Left lung (tissue), 10 donors: ENCODE data around the gene CNOT10. TPM values are rescaled to one million over a fixed set of nuclear protein-coding genes. Genes with fewer than 3 reads are reported as not detected.
"Not testable (repeated sequence)": the region's sequence is repeated elsewhere in the genome, so short reads cannot be mapped to it uniquely, and the experiment has no call there.

Source experiments
- ATAC-seq: fragments of 200-7000 bp; cut with Tn5 transposase; one replicate; pipeline ENCODE4 v1.9.1; 2020; ENCODE audit warnings: moderate library complexity
- DNase-seq, 4 donors: peaks; one replicate each; pipeline ENCODE4 v3.0.0-alpha.2; 2013 to 2020
- H3K27ac ChIP-seq, 2 donors: fragments of 200-600 bp; sonication (generic) in 1 of 2; one replicate each; pipeline versions ENCODE4 v1.5.0 to v1.8.0; 2020 to 2021
- H3K27me3 ChIP-seq, 2 donors: fragments of 200-600 bp; sonication (generic) in 1 of 2; one replicate each; pipeline versions ENCODE4 v1.5.0 to v1.8.0; 2020 to 2021
- H3K36me3 ChIP-seq, 2 donors: fragments of 200-600 bp; sonication (generic) in 1 of 2; one replicate each; pipeline versions ENCODE4 v1.5.0 to v1.8.0; 2020 to 2021
- H3K4me1 ChIP-seq, 2 donors: fragments of 200-600 bp; one replicate each; pipeline ENCODE4 v1.8.0; 2021
- H3K4me3 ChIP-seq, 2 donors: fragments of 200-600 bp; sonication (generic) in 1 of 2; one replicate each; pipeline versions ENCODE4 v1.5.0 to v1.8.0; 2020 to 2021; ENCODE audit warnings: mild to moderate bottlenecking in 1 of 2
- H3K9me3 ChIP-seq, 2 donors: fragments of 200-600 bp; sonication (generic) in 1 of 2; one replicate each; pipeline versions ENCODE4 v1.5.0 to v1.8.0; 2020 to 2021
- intact Hi-C, 2 donors: fragments of 100-400 bp; cut with DNase I; formaldehyde crosslinking; loops; one replicate each; pipeline versions ENCODE4 v1.11.2 to v1.14.2; 2022
- polyA plus RNA-seq, 6 donors: library from polyadenylated mRNA; unstranded; fragments of 120-200 nt; gene quantifications; one replicate each; pipeline ENCODE4 v1.2.1, GENCODE V29; 2013; ENCODE audit not compliant: insufficient read length in 6 of 6
- total RNA-seq, 2 donors: library from RNA; stranded (reverse); fragmentation: NEBNext Ultra II Directional; extraction: Animal tissue kit (Norgen Biotek cat#: 25700); gene quantifications; one replicate each; pipeline ENCODE4 v1.2.1, GENCODE V29; 2021
- TF ChIP-seq, protein P1 (sequence below), 2 donors: fragments of 200-600 bp; sonication (generic) in 1 of 2; IDR thresholded peaks; one replicate each; pipeline versions ENCODE4 v1.5.0 to v1.8.0; 2021; ENCODE audit warnings: antibody characterized with exemption in 2 of 2
- donor health status: DM: no; HTN: yes; CAD: no.
- donor health status: DM: no; HTN: no; CAD: no.

Gene CNOT10
- total and polyA plus RNA-seq, 8 donors, result 27.8 to 61.8 (median 50.4) TPM

DNA sequence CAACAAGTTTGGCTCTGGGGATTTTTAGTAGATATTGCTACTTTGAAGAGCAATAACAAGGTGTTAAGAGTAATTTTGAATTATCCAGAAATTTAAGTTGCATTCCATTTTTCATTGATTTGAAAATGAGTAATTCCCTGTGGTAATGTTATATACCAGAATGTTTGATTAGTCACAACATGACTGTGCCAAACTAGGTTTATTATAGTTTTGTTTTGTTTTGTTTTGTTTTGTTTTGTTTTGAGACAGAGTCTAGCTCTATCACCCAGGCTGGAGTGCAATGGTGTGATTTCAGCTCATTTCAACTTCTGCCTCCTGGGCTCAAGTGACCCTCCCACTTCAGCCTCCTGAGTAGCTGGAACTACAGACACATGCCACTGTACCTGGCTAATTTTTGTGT lies 40.7 kb downstream of the CNOT10 start:
- TF ChIP-seq, protein P1, sequence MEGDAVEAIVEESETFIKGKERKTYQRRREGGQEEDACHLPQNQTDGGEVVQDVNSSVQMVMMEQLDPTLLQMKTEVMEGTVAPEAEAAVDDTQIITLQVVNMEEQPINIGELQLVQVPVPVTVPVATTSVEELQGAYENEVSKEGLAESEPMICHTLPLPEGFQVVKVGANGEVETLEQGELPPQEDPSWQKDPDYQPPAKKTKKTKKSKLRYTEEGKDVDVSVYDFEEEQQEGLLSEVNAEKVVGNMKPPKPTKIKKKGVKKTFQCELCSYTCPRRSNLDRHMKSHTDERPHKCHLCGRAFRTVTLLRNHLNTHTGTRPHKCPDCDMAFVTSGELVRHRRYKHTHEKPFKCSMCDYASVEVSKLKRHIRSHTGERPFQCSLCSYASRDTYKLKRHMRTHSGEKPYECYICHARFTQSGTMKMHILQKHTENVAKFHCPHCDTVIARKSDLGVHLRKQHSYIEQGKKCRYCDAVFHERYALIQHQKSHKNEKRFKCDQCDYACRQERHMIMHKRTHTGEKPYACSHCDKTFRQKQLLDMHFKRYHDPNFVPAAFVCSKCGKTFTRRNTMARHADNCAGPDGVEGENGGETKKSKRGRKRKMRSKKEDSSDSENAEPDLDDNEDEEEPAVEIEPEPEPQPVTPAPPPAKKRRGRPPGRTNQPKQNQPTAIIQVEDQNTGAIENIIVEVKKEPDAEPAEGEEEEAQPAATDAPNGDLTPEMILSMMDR (IDR thresholded peaks at IDR 0.05), result no peak
- ATAC-seq (no peak), DNase-seq (no peak)
- intact Hi-C loops, result no loop called here
- Histone ChIP-seq H3K9me3 (no peaks in the 10 kb centered on the region), H3K4me1 (no peaks in the 10 kb centered on the region), H3K27me3 (no peaks in the 10 kb centered on the region), H3K36me3 (peaks cover 0 to 76% of the 10 kb centered on the region in 2 donors), H3K4me3 (no peak overlapping the region), H3K27ac (no peak overlapping the region)

DNA sequence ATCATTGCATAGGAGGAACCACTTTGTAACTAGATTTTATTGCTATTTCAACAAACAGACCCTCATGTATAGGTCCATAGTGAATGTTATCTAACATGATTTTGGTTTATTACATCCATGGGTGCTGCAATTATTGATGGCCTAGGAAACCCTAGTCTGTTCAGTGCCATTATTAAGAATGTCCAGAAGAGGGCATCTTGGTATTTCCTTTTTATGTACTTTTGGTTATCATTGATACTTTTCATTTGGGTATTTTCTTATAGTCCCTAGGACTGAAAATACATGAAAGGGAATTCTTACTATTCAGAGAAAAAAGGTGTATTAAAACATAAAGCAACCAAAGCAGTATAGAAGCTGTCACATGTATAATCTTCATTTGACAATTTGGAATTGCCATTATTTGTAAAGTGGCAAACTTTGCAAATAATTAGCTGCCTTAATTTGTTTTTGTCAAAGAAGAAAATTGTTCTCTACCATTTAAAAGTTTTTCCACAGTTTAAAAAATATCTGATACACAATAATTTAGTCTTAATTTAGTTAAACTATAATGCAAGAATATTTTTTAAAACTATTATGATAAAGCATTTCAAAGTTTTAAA lies 48.7 kb downstream of the CNOT10 start:
- Histone ChIP-seq H3K4me3 (no peak overlapping the region), H3K27ac (no peak overlapping the region), H3K27me3 (no peaks in the 10 kb centered on the region), H3K36me3 (peaks cover 0 to 57% of the 10 kb centered on the region in 2 donors), H3K4me1 (no peaks in the 10 kb centered on the region), H3K9me3 (no peaks in the 10 kb centered on the region)
- TF ChIP-seq, protein P1 (IDR thresholded peaks at IDR 0.05), result peak; percentile 42 to 43
- DNase-seq, result peak in 2 of 4 donors; percentile 11 to 38
- intact Hi-C loops, result loop anchor here in 1 of 2 donors (10.0 kb wide), 1 partner anchor 201 kb away; no protein-coding TSS in a partner anchor
- peak; percentile 53 for ATAC-seq

DNA sequence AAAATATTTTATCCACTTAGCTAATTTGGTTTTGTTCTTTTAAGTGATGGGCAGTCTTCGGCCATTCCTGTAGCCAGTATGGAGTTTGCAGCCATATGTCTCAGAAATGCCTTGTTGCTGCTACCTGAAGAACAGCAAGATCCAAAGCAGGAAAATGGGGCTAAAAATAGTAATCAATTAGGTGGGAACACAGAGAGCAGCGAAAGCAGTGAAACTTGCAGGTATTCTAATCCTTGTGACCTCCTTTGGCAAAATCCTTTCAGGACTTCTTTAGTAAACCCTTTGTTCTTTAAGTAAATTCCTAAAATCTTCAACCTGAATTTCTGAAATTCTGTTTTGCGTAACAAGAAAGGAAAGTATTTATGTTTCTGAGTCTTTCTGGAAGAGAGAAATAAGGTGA lies 49.8 kb downstream of the CNOT10 start:
- Histone ChIP-seq H3K4me1 (no peaks in the 10 kb centered on the region), H3K27me3 (no peaks in the 10 kb centered on the region), H3K36me3 (peaks cover 0 to 59% of the 10 kb centered on the region in 2 donors), H3K27ac (no peak overlapping the region), H3K4me3 (no peak overlapping the region), H3K9me3 (no peaks in the 10 kb centered on the region)
- intact Hi-C loops, result loop anchor here in 1 of 2 donors (10.0 kb wide), 1 partner anchor 200 kb away; no protein-coding TSS in a partner anchor
- no peak for DNase-seq
- no peak for ATAC-seq
- TF ChIP-seq, protein P1 (IDR thresholded peaks at IDR 0.05), result no peak

DNA sequence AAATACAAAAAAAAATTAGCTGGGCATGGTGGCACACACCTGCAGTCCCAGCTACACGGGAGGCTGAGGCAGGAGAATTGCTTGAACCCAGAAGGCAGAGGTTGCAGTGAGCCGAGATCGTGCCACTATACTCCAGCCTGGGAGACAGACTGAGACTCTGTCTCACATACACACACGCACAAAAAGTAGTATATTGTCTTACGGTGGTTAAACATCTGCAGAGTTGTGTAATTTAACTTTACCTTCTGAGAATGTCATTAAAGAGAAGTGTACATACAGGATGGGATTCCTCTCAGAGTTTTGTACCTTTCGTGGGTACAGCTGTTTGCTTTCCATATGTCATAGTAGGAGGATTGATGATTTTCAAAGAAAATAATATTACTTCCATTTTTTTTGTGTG lies 58.5 kb downstream of the CNOT10 start:
- DNase-seq, result not testable (repeated sequence)

DNA sequence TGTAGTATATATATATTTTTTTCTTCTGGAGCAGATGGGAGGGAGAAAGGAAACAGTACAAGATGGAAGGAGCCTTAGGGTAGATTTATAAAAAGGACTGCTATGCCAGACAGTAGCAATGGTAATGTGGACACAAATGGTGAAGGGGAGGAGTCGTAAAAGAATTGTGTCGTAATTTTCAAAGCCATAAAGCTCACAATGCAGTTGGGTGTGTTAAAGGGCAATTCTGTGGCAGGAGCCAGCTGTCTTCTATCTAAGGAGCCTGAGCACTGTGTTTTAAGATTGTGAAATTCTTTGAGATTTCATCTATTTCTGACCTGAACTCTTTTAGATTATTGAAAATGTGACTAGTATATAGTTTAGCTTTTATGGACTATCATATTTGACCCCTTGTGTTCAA lies 58.9 kb downstream of the CNOT10 start:
- peak; percentile 41 for ATAC-seq
- H3K27me3 ChIP-seq, result no peaks in the 10 kb centered on the region
- H3K36me3 ChIP-seq, result peaks cover 0 to 45% of the 10 kb centered on the region in 2 donors
- no peaks in the 10 kb centered on the region for H3K9me3 ChIP-seq
- no peak overlapping the region for H3K4me3 ChIP-seq
- H3K4me1 ChIP-seq, result no peaks in the 10 kb centered on the region
- intact Hi-C loops, result no loop called here
- TF ChIP-seq, protein P1 (IDR thresholded peaks at IDR 0.05), result no peak
- DNase-seq, result peak in 2 of 4 donors; percentile 60 to 78
- H3K27ac ChIP-seq, result no peak overlapping the region

More for the DNA sequence above, 58.5 kb downstream of the CNOT10 start:
- H3K27me3 ChIP-seq, intact Hi-C loops, ATAC-seq, H3K4me3 ChIP-seq, H3K27ac ChIP-seq, H3K9me3 ChIP-seq, H3K4me1 ChIP-seq: not testable (repeated sequence)
- peaks cover 0 to 49% of the 10 kb centered on the region in 2 donors for H3K36me3 ChIP-seq

DNA sequence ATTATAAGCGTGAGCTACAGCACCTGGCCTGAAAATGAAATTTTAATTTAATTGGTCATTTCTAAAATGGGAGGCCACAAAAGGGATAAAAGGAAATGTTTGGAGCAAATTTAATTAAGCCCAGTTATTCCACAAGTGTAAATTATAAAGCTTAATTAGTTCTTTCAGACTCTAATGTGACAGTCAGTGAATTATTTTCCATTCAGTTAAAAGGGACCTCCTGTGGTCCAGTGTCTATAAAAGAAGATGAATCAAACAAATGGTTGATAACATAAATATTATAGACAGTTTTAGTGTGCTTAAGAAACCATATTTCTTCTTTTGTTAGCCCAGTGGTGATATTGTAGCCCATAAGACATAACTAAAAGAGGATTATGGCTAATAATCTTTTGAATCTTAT lies 66.4 kb downstream of the CNOT10 start:
- Histone ChIP-seq H3K27ac (no peak overlapping the region), H3K9me3 (no peaks in the 10 kb centered on the region), H3K4me3 (no peak overlapping the region), H3K27me3 (no peaks in the 10 kb centered on the region), H3K4me1 (no peaks in the 10 kb centered on the region), H3K36me3 (peaks cover 0 to 31% of the 10 kb centered on the region in 2 donors)
- TF ChIP-seq, protein P1 (IDR thresholded peaks at IDR 0.05), result no peak
- intact Hi-C loops, result no loop called here
- ATAC-seq (no peak), DNase-seq (no peak)
